ENCODE data around the gene KIAA0930. TPM values are rescaled to one million over a fixed set of nuclear protein-coding genes. Genes with fewer than 3 reads are reported as not detected.
"Not testable (repeated sequence)": the region's sequence is repeated elsewhere in the genome, so short reads cannot be mapped to it uniquely, and the experiment has no call there.

The KIAA0930 gene
- total RNA-seq: 16.3 and 18.6 TPM in 2 replicates

DNA sequence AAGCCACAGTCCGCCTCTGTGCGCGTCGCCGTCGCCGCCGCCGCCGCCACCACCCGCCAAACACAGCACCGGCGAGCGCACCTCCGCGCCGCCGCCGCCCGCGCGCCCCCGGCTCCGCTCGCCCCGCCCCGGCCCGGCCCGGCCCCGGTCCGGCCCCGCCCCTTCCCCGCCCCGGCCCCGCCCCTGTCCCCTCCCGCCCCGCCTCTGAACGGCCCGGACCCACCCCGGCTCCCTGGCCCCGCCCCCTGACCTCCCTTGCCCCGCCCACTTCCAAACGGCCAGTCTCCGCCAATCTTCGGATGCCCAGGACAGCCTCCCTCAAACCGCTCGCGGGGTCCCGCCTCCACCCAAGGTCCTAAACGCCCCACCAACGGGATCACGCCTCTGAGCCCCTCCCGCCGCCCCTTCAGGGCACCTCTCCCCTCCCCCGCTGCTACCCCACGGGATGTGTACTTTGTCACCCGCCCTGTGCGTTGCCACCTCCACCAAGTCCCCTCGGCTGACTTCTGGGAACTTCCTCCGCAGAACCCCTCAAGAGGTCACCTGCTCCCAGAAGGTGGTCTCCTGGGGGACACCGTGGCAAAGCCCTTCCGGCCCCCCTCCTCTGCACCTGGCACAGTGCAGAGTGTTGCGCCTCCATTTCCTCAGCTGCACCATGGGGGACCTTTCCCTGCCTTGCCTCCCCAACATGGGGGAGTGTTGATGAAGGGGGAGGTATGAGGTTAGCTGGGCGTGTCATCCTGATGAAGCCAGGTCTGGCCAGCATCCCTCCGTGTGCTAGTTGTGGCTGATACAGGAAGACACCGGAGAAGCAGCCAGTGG is at the start of gene KIAA0930:
Gene KIAA0930 (minus strand): TSS at position 85 of the 822 bp plus-strand sequence. CDS start 191 bp downstream, outside the sequence.
- intact Hi-C loops (cut with micrococcal nuclease): loop anchor here (1.0 to 10.0 kb wide), 3 partner anchors 68 to 794 kb away; partner anchors contain the start of genes FAM118A and NUP50

- intact Hi-C loops (cut with micrococcal nuclease): no loop called here
Observed at GRCh38 chr22:45286854-45287551, 46.3 kb upstream of the KIAA0930 start.

GRCh38 chr22:45285263-45286058 is 44.8 kb upstream of the KIAA0930 start:
- intact Hi-C loops (cut with micrococcal nuclease): no loop called here

DNA sequence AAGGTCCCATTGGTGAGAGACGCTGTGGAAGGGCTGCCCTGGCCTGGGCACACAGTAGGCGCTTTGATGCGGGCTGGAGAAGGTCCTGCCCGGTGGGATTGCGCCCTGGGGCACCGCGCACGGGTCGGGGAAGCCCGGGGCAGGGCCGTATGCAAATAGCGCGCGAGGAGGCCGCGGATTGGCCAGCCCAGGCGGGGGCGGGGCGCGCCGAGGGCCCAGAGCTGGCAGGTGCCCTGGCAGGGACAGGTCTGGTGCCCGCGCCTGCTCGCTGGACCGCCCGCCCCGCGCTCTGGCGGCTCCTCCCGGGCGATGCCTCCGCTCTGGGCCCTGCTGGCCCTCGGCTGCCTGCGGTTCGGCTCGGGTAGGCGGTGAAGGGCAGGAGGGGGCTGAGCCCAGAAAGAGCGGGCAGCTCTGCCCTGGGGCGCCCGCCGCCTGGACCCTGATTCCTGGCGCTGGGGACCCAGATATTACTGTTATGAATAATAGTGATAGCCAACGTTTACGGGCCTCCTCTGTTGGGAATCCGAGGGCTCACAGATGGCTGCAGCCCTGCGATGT is 44.1 kb upstream of the KIAA0930 start, which contains the start of gene UPK3A:
Gene UPK3A (plus strand): TSS at position 245 of the 558 bp plus-strand sequence. CDS start 65 bp downstream, at position 310.
- intact Hi-C loops (cut with micrococcal nuclease): no loop called here

- intact Hi-C loops (cut with micrococcal nuclease): no loop called here
Observed at GRCh38 chr22:45281010-45281409, 40.3 kb upstream of the KIAA0930 start.

GRCh38 chr22:45280587-45280980 is 39.9 kb upstream of the KIAA0930 start:
- intact Hi-C loops (cut with micrococcal nuclease): no loop called here

GRCh38 chr22:45278125-45278524 is 37.4 kb upstream of the KIAA0930 start:
- intact Hi-C loops (cut with micrococcal nuclease): no loop called here

- intact Hi-C loops (cut with micrococcal nuclease): not testable (repeated sequence)
Observed at GRCh38 chr22:45277720-45278119, 37.0 kb upstream of the KIAA0930 start.

- intact Hi-C loops (cut with micrococcal nuclease): no loop called here
Observed at GRCh38 chr22:45276507-45277105, 35.9 kb upstream of the KIAA0930 start.

DNA sequence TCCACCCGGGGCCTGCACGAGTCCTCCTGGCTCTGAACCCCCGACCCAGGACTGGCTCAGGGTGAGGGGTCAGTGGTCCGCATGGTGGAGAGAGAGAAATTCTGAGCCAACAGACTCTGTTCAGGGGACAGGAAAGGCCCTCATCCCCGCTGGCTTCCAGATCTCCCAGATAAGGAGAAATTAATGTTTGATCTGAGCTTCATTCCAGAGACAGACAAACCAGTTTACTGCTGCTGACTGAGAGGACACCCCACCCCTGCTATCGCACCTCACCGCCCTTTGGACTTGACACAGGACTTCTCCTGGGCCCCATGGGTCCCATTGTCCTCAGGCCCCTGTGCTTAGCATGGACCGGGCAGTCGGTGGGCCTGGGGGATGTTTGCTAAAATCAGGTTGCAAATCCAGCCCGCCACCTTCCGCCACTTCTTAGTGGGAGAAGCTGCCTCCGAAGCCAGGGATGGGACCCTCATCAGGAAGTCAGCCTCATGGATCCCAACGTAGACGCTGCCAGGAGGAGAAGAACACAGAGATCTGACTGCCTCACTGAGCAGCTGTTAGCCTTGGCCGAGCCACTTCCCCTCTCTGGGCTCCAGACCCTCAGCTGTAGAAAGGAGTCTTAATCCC is 32.9 kb upstream of the KIAA0930 start:
- intact Hi-C loops (cut with micrococcal nuclease): loop anchor here (5.0 kb wide), 1 partner anchor 34 kb away; the partner anchor contains the start of gene FAM118A

- intact Hi-C loops (cut with micrococcal nuclease): loop anchor here (5.0 kb wide), 1 partner anchor 35 kb away; the partner anchor contains the start of gene FAM118A
Observed at GRCh38 chr22:45272498-45272897, 31.8 kb upstream of the KIAA0930 start.

DNA sequence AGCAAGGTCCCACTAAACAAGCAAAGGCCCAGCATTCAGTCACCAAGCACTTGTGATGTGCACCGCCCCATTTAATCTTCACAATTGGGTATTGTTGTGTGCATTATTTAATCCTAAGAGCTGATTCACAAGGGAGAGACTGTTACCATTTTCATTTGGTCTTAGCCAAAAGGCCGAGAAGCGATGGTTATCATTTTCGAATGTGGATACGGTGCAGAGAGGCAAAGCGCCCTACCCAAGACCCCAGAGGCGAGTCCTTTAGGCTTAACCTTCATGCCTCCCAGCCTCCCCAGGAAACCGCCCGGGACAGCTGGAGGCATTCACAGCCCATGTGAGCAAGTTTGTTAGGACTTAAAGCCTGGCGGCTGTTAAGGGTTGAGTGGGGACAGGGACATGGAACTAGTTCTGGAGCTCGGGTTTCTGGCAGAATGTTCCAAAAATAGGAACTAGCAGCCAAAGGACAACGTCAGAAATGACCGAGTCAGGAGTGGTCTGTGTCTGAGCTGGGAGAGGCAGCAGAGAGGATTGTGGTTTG is 31.0 kb upstream of the KIAA0930 start:
- intact Hi-C loops (cut with micrococcal nuclease): loop anchor here (5.0 kb wide), 1 partner anchor 36 kb away; the partner anchor contains the start of gene FAM118A

DNA sequence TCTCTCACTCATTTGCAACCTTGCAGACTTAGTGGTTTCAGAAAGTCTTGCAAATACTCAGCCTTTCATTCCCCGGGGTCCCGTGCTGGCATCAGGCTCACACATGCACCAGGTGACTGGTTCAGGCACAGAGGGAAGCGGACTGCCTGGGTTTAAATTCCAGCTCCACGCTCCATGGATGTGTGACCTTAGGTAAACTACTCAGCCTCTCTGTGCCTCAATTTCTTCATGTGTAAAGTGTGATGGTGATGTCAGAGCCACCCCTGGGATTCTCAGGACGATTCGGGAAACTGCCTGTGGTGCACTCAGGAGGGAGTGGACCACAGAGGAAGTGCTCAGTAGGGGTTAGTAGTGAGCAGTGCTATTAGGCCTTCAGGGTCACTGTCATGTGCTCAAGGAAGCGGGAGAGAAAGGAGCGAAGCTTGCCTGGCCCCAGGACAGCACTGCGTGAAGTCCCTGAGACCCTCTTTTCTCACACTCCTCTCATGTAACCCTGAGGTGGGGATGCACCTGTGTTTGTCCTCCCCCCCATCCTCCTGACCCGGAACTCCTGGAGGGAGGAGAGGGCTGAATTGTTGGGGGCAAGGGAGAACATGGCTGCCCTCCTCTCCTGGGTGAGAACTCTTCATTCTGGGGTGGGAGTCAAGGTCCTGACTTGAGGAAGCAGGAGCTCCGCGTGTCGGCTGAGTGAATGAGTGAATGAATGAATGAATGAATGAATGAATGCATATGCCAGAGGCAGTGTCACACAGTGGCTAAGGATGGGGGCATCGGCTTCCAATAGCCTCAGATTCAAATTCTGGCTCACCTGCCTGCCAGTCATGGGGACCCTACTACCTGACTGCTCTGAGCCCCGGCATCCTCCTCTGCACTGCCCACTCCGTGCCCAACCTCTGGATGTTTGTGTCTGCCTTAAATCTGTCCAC is 29.7 kb upstream of the KIAA0930 start:
- intact Hi-C loops (cut with micrococcal nuclease): loop anchor here (5.0 kb wide), 1 partner anchor 37 kb away; the partner anchor contains the start of gene FAM118A

DNA sequence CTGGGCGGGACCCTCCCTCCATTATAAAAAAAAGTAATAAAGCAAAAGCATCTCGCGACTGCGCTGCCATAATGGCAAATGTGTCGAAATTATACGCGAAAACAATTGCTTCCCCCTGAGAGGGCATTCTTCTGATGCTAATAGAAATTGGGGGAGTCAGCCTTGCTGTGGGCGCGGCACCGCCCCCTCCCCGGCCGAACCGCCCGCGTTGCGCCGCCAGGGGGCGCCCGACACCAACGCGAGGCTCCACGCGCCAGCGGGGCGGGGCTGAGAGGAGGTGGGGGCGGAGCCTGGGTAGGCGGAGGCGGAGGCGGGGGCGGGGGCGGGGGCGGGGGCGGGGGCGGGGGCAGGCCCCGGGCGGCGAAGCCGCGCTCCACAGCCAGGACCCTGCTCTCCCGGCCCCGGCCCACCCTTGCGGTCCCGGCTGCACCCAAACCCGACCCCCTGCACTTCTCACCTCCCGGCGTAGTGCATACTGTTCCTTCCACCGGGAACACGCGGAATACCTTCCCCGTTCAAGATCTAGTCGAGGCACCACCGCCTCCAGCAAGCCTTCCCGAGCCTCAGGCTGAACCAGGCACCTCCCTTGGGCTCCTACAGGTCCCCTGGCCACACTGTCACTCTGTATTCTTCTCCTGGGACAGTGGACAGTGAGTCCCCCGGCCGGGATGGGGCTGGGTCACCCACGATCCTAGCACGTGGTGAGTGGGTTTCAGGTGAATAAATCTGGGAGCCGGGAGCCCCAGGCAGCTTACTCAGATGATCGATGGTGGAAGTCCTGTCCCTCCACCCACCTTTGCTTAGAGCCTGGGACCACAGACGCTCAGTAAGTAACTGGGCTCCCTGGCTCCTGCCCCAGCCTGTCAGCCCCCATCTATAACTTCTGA is 28.5 kb upstream of the KIAA0930 start:
- intact Hi-C loops (cut with micrococcal nuclease): loop anchor here (1.0 to 5.0 kb wide), 2 partner anchors 166 to 283 kb away; no protein-coding TSS in a partner anchor

DNA sequence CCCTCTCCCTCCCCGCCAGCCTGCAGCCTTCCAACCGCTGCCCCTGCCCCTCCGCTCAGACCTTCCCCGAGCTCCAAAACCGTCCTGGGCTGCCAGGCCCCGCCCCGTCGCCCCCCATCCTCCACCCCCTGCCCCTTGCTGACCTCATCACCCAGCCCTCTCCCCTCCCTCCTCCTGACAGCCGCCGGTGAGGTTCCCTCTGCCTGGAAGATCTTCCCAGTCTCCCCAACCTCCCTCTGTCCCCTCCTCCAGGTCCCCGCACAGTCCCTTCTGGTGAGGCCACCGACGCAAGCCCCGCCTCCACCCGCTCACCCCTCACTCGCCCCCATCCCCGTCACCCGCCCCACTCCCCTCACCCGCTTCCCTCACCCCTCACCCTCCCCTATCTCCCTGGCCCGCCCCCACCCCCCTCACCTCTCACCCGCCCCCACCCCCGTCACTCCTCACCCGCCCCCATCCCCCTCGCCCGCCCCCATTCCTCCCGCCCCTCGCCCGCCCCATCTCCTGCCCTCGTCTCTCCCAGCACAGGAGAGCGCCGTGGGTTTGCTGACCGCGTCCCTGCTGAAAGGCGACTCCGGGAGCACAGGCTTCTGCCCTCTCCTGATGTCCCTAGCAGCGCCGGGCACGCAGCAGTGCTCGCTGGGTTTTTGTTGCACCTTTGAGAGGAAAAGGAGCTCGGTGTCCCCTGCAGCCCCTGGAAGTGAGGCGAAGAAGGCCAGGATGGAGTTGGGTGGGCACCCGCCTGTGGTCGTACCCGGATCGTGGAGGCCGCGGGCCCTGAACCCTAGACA is 27.7 kb upstream of the KIAA0930 start:
- intact Hi-C loops (cut with micrococcal nuclease): loop anchor here (5.0 kb wide), 1 partner anchor 284 kb away; no protein-coding TSS in a partner anchor

GRCh38 chr22:45265535-45265934 is 24.8 kb upstream of the KIAA0930 start:
- intact Hi-C loops (cut with micrococcal nuclease): loop anchor here (5.0 kb wide), 1 partner anchor 287 kb away; no protein-coding TSS in a partner anchor

Measured in T-helper 2 cell treated with Interferon-gamma antibody and Interleukin-4, amounts not matched to agents 100 ng/mL and 5 ng/mL, for 36 hours (primary cell).